ENCODE results near the gene CASKIN1. TPM values are rescaled to one million over a fixed set of nuclear protein-coding genes. Genes with fewer than 3 reads are reported as not detected.

The CASKIN1 gene
- total and polyA plus RNA-seq, 2 of the 8 experiments (the other 6 are each of a cell fraction or from before 2014, with no cell fraction given) = 1.2 to 6.4 TPM

- TF ChIP-seq CTCF (IDR thresholded peaks at IDR 0.05; ENCODE audit: control extremely low read depth in 1 of 3, insufficient read depth in 1 of 3, low read depth in 1 of 3, low read length in 3 of 3) = no peak
These were observed 9.2 kb downstream of the CASKIN1 start (continued) for GRCh38 chr16:2187212-2187611.

Measured in H1 (cell line).